Lung microvascular endothelial cell (primary cell): ENCODE measurements around the gene OSGEPL1. TPM values are rescaled to one million over a fixed set of nuclear protein-coding genes. Genes with fewer than 3 reads are reported as not detected.
"Not testable (repeated sequence)": the region's sequence is repeated elsewhere in the genome, so short reads cannot be mapped to it uniquely, and the experiment has no call there.

ENCODE experiments used
- DNase-seq, 2 donors: peaks; one replicate each; pipeline versions ENCODE4 v3.0.0 to v3.0.0-alpha.2; 2010; ENCODE audit warnings: low read depth in 2 of 2
- total RNA-seq: library from RNA; depleted of rRNA; stranded (reverse); fragments of >200 nt; gene quantifications from 2 replicates; pipeline ENCODE4 v1.2.1, GENCODE V29; 2014

Gene OSGEPL1, protein sequence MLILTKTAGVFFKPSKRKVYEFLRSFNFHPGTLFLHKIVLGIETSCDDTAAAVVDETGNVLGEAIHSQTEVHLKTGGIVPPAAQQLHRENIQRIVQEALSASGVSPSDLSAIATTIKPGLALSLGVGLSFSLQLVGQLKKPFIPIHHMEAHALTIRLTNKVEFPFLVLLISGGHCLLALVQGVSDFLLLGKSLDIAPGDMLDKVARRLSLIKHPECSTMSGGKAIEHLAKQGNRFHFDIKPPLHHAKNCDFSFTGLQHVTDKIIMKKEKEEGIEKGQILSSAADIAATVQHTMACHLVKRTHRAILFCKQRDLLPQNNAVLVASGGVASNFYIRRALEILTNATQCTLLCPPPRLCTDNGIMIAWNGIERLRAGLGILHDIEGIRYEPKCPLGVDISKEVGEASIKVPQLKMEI
- total RNA-seq: 3.8 and 4.6 TPM in 2 replicates

DNA sequence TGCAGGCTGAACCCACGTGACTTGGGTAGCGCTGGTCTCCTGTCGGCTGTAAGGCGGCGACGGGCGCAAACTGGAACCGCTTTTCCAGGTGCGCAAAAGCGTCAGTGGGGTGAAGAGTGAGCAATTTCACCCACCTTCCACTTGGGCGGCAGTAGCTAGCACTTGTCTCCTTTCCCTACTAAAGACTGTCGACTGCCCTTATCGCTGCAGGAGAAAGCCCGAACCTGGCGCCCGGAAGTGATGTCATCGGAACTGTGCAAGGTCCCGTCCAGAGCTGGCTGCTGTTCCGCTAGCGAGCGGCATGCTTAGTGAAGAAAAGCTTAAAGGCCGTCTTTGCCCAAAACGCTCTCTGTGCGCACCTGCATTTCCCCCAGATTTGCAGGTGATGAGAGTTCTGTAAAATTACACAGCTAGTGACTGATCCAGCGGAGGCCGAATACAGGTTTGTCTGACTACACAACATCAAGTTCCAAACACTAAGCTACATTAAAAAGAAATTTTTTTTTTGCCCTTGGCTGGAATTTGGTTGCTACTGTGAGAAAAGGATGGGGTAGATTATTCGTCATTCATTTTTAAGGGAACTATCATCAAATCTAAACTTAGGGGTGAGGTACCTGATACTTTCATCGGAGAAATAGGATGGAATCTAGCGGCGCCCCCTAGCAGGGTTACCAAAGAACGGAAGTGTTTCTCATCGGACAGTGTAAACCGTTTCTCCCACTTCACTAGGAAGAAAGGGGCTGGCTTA, at the start of gene OSGEPL1:
Gene OSGEPL1 (minus strand): TSS at position 242 of the 748 bp plus-strand sequence. CDS start 1,152 bp downstream, outside the sequence.
- peak; percentile 90 to 91 for DNase-seq

DNA sequence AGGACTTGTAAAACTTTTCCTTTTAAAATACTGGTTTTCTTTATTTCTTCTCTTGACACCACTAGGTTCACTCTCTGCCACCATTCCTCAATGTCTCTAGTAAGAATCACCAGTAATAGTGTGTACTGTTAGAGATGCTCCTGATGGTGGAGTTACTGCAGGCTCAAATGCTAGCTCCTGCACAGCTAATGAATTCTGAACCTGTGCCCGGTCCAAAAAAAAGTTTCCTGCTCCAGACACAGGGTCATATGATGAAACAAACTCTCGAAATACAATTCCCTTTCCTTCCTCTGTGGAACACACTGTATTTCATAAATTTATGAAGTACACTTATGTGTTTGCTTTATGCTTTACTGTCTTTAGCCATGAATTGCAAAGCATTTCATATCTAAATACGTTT, 40.8 kb upstream of the OSGEPL1 start:
- DNase-seq: peak; percentile 47 to 90

DNA sequence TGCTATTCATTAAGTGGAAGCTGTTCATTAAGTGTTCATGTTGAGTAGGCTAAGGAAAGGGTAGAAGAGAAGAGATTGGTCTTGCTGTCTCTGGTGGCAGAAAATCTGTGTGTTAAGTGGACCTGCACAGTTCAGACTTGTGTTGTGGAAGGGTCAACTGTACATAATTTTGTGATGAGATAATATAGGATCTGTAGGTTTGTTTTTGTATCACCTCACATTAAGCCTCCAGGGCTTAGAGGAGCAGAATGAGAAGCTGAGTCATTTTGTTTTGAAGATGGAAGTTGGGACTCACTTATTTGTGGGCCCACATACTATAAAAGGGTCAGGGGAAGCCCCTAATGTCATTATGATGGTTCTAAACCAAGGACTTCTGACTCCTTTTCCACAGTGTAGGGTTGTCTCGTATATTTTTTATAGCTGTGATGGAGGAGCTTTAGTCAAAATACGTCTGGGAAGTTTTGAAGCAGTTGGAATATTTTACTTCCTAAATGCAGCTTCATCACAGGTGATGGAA, 39.9 kb upstream of the OSGEPL1 start:
- DNase-seq: no peak

DNA sequence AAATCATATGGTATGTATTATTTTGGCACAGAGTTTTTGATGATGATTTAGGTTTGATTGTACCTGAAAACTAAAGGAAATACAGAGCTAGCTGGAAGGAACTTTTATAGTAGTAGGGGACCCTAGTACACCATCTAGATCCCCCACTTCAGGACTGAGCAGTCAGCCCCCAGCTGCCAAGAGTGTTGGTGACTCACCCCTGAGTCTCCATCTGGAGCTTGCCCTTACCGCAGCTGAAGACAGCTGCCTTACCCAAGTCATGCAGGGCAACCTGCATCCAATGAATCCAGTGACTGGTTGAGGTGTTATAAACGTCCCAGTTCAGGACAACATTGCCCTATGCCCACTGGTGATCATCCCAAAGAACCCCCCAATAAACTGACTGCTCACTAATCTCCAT, 36.9 kb upstream of the OSGEPL1 start:
- DNase-seq: peak in 1 of 2 donors; percentile 84

DNA sequence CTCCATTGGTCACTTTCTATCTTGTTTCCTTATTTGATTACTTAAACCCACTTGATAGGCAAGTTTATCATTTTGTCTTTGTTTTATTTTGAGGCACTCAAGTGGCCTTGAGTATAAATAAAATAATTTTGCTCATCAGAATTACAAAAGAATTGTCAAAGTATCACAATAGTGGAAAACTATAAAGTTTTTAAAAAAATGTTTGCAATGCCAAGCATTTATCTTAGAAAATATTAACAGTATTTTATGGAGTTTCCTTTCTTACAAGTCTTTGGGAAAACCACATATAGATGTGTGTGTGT, 36.4 kb upstream of the OSGEPL1 start:
- DNase-seq: no peak

DNA sequence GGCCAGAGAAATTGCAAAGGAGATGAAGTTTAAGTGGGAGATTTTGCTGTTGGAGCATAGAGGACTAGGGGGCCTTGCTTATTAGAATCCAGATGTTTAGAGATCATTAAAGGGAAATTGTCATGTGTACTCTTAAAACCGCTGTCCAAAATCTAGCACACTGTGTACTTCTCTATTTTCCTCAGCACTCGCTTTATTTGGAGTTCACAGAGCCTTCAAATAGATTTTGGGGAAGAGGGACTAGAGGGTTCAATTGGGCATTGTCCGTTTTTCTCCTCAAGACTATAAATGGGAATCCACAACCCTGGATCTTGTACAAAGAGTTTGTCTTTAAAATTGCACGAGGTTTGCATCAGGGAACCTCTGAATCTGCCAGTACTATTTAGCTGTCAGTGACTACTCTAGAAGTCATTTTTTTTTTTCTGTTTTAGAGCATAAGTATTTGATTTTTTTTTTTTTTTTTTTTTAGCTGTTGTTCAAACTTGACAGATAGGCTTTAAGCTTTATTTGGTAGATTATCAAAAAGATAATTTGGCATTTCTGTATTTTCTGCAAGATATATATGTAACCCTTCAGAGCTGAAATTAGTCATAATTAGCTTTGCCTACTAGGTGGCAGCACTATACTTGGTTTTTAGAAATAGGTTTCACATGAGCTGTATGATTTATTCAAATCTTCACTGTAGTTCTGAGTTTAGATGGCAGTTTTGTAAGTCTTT, 35.9 kb upstream of the OSGEPL1 start:
- DNase-seq: peak; percentile 67 to 76

DNA sequence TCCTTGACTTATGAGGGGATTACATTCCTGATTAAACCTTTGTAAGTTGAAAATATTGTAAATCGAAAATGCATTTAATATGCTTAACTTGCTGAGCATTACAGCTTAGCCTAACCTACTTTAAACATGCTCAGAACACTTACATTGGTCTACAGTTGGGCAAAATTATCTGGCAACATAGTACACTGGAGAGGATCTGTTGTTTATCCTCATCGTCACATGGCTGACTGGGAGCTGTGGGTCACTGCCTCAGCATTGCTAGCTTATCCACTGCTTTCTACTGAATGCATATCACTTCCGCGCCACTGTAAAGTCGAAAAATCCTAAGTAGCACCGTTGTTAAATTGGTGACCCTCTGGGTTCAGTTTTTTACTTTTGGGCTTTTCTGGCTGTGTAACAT, 35.3 kb upstream of the OSGEPL1 start:
- no peak for DNase-seq

DNA sequence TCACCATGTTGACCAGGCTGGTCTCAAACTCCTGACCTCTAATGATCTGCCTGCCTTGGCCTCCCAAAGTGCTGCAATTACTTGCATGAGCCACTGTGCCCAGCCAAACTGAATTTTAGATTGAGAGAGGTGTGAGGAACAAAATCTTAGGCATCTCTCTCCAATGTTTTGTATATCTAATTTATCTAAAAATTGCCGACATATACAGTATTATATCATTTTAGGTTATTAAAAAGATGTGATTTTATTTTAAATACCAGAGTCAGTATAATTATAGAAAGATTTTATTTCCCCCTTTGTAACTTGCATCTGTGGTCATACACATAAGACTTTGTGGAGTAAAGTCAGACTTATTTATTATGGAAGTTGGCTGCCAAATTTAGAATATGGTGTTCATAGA, 31.7 kb upstream of the OSGEPL1 start:
- no peak for DNase-seq

DNA sequence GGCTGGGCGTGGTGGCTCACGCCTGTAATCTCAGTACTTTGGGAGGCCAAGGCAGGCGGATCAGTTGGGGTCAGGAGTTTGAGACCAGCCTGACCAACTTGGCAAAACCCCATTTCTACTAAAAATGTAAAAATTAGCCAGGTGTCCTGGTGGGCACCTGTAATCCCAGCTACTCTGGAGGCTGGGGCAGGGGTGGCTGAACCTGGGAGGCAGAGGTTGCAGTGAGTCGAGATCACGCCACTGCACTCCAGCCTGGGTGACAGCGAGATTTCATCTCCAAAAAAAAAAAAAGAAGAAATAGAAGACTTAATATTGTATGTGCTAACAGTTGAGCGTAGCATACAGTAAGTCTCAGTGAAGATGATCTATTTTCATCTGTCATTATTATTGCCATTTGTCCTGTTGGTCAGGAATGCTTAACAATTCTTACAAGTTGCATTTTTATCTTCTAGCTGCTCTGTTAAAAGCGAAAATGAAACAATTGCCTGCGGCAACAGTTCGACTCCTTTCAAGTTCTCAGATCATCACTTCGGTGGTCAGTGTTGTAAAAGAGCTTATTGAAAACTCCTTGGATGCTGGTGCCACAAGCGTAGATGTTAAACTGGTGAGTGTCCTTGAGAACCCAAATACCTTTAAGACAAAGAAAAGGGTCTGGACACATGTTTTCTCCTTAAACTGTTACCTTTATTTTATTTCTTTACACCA, 28.9 kb upstream of the OSGEPL1 start:
- no peak for DNase-seq

DNA sequence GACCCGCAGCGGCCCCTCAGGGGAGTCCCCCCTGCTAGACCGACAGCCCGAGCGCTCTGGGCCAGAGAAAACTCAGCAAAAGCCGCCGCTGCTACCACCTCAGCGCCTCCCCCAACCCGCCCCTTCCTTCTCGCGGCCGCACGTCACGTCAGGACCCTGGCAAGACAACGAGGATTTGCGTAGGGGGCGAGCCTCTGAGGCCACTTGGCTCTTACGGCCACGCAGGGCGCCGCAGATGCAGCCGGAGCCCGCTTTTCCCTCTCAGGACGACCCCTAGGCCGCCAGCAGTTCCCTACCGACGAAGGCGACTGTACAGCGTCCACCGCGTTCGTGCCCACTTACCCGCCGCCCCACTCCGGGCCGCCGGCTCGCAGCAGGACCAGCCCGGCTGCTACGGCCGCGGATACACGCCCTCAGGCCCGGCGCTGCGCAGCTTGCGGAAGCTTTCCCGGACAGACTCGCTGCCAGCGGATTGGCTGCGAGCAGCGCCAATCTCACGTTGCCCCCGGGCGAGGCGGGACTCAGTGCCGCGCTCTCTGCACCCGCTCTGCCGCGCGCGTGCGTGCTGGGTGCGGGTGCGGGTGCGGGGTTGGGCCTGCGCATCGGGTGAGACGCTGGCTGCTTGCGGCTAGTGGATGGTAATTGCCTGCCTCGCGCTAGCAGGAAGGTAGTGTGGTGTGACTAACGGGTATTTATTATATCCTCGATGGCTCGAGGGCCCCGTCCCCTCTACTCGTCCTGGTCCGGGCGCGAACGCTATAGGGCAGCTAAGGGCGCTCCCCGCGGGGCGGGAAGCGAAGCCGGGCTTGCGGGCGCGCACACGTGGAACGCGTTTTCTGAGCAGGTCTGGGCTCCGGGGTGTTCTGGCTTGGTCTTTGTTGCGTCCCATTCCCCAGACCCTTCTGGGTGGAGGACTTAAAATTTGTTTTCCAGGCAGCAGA, 21.6 kb upstream of the OSGEPL1 start, which contains the start of the genes ORMDL1 and PMS1:
Gene ORMDL1 (minus strand): TSS at position 413 of the 941 bp plus-strand sequence. CDS start 1,744 bp downstream, outside the sequence.
Gene PMS1 (plus strand): TSS at position 524 of the 941 bp plus-strand sequence. CDS start 7,360 bp downstream, outside the sequence.
- peak; percentile 98 for DNase-seq

DNA sequence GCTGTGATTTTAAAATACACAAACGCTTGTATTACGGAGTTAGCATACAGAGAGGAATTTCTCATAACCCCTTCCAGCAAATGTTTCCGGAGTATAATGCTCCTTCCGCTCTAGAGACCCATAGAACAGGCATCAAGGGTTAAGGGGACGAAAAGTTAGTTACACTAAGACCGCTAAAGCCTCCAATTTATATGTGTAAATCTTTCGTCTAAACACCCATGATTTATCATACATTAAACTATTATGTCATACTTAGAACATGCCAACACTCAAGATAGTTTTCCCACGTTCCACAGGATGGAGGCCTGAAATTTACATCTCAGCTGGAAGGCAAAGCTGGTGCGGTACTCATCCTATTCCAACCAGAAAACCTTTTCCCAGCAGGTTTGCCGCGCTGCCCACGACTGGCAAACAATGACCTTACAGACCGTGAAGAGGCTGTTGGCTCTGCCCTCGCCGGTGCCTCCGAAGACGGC, 20.9 kb upstream of the OSGEPL1 start:
- DNase-seq: peak; percentile 54 to 57

DNA sequence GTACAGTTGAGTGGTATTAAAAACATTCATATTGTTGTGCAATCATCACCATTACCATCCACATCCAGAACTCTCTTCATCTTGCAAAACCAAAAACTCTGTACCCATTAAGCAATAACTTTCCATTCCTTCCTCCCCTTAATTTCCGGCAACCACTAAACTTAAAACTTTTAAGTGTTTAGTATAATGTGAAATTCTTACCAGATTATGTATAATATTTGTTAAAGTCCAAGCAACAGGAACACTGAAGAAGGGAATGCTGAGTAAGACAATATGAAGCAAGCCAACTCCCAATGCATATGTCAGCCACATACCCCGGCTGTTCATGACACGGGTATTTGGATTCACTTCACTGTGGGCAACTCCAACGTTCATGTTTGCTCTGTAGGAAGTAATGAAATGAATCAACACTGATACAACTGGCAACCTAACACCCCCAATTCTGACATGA, 19.7 kb upstream of the OSGEPL1 start:
- DNase-seq: no peak

DNA sequence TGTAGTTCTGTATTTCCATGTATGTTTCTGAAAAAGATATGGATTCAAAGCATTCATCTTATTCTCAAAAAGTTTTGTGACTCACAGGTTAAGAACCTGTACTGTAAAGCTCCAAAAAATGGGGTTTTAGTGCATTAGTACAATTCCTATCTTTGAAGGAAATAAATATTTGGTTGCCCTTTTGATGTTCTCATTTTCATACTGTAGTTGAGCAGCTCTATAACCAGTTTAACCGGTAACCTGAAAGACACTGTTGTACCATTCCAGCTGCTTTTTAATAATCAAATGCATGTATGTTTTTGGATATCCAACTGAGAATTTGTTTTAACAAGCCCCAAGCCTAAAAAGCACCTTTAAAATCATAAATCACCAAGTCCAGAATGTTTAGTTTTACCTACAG, 9.6 kb upstream of the OSGEPL1 start:
- no peak for DNase-seq

DNA sequence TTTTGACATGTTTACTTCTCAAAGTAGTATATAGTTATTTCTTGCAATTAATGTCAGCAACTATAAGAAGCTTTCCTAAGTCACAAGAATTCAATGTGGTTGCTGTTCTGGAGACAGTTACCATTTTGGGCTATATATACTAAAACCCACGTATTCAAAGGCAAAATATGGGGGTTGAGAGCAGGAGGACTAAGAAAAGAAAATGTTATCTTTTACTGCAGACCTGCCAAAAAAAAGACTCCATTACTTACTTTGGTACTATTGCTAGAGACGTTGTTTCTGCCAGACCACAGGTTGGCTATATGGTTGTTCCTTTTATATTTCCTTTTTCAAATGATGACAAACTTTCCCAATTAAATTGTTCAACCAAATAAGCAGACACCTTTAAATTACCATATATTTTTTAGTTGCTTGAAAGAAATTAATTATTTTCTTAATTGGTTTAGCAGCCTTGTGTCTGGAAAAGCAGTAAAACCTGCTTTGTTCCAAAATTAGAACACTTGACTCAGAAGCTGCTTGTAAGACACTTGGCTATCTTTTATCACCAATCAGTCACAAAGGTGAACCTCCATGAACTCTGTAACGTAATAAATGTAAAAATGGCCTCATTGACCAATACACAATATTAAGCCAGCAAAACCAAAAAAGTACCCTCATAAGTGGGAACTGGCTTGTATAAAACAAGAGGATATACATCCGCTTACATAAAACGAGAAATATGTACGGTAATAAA, 8.2 kb upstream of the OSGEPL1 start:
- no peak for DNase-seq

DNA sequence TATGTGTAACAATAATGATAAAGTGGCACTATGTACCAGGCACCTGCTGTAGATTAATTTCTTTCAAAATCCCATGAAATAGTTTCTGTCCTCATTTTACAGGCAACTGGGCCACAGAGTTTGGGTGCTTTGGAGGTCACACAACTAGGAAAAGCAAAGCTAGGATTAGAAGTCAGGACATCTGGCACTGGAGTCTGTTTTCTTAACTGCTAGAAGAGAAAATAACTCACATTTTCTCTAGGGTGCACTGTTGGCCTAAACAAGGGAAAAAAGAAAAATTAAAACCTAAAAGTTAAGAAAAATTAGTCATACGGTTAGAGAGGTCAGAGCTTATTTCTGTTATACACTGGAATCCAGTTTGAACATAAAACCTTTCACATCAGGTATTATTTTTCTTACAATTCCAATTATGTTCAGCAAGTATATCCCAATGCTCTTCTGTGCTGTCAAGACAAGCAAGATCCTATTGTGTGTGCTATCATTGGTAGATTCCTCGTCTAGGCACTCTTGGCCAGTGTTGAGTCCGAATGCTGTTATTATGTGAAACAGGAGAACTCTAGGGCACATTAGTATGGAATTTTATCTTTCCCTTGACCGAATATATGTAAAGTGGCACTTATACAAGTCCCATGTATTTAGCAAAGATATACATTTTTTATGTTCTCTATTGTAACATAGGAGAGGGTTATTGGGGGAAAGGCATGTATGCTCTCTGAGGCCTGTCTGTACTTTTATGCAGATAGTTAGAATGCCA, 1.5 kb upstream of the OSGEPL1 start:
- peak; percentile 1 to 11 for DNase-seq

DNA sequence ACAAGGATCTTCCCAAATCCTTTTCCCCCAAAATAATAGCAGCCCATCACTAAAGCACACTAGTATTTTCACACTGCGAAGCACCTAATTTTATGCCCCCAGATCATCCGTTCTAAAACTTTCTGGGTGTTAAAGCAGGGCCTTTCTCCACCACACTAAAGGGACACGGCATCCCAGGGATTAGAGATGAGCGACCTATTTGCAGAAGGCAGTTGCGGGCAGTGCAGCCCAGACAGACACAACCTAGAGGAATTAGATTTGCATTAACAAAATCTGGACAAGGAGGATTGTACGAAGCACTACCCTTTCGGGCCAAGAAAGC, 402 bp downstream of the OSGEPL1 start:
- no peak for DNase-seq

DNA sequence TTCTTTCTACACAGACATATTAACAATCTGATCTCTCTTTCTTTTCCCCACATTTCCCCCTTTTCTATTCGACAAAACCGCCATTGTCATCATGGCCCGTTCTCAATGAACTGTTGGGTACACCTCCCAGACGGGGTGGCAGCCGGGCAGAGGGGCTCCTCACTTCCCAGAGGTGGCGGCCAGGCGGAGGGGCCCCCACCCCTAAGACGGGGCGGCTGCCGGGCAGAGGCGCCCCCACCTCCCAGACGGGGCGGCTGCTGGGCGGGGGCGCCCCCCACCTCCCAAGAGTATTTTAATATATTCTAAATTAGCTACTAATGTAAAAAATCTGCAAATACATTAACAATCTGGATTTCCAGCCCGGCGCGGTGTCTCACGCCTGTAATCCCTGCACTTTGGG, 2.4 kb downstream of the OSGEPL1 start:
- DNase-seq: not testable (repeated sequence)

DNA sequence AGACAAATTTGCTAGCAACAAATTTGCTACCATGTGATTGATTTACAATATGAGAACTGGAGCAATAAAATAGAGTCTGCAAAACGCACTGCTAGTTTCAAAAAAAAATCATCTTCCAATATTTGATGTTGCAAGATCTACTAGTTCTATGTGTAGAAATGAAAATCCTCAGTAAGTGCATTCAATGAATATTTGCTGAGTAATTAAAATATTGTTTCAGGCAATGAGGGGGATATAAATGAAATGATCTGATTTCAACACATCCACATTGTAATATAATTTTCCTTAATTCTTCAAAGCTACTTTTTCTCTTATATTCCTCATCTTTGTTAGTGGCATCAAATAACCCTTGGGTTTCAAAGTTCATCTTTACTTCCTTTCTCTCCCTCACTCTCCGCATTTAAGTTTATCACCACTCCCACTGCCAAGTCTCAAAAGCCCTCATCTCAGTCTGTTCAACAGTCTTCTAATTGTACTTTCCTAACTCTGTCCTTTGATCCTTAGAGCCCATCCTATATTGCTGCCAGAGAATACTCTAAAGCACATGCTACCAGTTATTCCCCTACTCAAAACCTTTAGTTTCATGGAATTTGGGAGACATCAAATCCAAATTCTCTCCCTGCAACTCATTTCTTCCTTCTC, 6.2 kb downstream of the OSGEPL1 start:
- no peak for DNase-seq
